Activated effector memory CD4-positive, alpha-beta T cell treated with anti-CD3 and anti-CD28 coated beads, Interleukin-2, amount 50 U/mL, for 16 hours (primary cell): ENCODE data around the gene CCN2.

Experiments used
- DNase-seq: peaks from one replicate; pipeline ENCODE4 v3.0.0-alpha.2; 2020

The CCN2 gene

DNA sequence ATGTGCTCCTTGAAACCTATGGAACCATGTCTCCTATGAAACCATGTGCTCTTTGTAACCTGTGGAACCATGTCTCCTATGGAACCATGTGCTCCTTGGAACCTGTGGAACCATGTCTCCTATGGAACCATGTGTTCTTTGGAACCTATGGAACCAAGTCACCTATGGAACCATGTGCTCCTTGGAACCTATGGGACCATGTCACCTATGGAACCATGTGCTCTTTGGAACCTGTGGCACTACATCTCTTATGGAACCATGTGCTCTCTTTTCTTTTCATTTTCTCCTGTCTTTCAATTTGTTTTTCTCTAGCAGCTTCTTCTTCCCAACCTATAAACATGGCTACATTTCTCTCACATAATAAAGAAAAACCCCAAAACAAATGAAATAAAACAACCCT, 11.9 kb upstream of the CCN2 start:
- no peak for DNase-seq

DNA sequence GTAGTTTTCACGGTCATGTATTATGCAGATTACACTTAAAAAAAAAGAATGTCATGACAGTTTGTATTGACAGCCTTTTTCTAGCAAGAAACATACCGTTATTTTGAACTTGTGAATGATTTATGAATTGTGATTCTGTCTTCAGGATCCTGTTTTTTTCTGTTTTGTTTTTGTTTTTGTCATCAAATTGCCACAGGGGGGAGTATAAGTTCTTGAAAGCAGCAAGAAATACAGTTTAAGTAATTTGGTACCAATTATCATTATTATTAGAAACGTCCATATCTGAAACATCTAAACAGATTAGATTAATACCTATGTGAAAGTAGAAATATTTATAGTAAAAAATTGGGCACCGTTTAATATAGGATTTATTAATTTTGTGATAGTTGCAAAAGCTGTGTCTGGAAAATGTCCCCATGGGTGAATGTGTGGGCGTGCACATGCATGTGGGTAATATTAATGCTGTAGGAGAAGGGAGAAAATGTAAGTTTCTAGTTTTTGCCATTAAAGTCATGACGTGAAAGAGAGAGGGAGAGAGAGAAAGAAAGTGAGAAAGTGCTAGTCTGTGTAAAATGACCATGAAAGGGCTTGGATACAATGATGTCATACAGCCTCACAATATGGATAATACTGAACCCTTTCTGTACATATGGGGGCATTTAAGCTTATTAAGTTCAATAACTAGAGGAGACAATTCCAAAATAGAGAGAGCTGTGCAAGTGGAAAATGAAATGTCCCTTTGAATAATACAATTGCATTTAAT, 9.4 kb upstream of the CCN2 start:
- no peak for DNase-seq

DNA sequence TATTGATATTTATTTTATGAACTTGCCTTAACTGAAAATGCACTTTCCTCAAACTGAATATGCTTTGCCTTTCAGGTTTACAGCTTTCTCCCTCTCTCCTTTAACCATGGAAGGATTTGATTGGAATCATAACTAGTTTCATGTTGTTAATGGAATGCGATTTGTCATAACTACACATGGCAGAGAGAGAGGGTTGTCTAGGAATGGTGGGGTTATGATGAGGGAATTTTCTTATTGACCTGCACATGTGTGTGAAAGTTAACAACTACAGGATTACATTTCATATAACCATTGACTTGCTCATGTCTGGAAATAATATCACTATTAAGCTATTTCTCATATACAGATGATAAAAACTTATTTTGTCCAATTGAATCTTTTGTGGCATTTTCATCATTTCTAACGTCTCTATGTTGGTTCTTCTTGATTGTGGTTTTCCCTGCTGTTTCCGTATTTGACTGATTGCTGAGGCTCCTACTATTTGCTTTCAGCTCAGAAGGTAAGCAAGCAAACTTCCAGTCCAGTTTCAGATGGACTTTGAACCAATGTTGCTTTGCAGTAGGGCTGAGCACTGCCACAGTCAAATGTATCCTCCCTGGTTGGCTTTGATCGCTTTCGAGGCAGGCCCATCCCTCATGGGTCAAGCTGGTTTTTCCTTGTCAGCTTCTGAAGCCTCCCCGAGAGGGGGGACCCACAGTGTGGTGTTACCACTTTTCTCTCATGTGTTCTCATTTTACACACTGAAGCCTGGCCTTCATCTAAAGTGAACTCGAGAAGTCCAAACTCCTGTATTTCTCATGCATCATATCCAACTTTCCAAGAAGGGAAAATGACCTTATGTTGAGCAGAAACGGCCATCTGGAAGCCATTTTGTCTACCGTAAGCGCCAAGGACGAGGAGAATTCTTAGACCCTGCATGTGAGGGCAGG, 7.6 kb upstream of the CCN2 start:
- DNase-seq, result no peak

DNA sequence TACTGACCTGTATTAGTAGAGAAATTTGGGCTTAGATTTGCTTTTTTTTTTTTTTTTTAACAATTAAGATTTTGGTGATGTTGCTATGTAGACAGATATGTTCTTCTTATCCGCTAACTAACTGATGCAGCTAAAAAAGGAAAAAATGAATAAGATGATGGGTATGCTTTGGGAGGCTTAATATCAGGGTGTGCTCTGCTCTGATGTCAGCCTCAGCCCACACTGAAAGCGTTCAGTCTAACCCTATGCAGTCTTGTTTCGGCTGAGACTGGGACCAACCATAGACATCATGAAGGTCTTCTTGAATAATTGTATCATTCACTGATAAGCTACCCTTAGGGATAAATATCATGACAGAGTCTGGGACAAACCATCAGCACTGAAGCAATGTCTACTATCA, 6.9 kb upstream of the CCN2 start:
- no peak for DNase-seq

DNA sequence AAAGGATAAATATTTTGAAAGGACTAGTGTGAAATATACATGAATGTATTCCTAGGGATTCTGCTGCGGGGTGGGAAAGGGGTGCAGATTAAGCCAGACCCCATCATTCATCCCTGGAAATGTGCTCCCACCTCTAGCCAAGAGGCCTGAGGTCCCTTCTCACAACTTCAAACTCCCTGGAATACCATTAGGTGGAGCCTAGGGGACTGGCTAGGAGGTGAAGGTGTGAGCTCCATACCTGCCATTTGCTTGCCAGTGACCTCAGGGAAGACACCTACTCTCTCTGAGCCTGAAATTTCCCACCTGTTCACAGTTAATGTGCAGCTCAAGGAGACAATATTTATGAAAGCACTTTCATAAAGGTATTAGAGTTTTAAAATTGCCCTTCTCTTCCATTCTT, 4.7 kb upstream of the CCN2 start:
- DNase-seq, result no peak

DNA sequence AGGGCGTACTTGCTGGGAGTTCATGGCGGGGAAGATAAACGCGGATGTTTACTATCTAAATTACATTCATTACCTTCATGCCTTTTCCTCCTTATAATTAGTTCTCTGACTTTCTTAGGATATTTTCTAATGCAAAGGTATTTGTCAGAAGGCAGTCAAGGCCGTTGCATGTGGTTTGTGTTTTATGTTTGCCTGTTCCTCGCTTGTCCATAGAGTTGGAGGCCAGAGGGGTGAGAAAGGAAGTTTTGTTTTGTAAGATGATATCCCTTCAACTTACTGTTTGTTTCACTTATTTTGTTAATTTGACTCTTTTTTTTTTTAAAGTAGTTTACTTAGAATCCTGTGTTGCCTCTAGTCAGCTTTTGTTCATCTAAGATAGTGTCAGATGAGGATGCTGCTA, 4.0 kb upstream of the CCN2 start:
- no peak for DNase-seq

DNA sequence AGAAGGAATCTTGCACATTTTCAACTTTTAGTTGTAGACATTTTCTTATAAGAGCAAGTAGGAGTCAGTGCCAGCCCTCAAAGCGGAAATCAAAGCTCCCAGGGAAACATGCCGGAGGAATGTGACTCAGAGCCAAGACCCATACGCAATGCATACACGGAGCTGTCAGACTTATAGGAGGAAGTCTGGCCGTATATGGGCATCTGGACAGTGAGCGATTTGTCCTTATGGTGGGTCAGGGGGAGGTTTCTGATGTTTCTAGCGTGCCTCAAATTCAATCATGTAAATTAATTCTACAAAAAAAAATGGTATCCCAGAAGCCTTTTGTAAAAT, 3.6 kb upstream of the CCN2 start:
- DNase-seq, result no peak

DNA sequence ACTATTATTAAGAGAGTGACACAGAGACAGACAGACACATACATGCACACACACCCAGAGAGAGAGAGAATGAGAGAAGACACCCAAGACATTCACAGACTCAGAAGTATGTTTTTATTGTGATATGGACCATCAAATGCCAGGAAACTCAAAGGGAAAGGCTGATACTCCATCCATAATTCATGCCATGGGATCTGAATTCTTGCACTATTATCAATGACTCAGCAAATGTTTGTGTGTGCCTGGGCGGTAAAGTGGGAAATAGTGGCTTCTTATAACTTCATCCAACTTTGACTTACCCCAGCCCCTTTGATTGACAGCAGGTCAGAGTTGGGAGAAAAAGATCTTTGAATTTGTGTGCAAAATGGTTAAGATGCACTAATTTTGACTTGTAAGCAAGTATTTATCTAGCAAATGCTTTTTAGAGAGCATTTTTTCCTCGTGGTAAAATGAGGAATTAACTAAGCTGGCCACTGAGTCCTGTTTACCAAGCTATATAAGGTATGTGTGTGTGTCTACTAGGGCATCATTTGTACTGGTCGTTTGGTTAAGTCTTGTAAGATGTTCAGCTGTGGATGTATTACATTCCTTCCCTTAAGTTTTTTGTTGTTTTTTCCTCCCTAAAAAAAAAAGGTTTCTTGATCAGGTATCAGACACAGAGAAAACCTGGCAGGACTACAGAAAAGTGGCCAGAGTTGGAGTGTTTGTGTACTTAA, 3.0 kb upstream of the CCN2 start:
- DNase-seq, result no peak

DNA sequence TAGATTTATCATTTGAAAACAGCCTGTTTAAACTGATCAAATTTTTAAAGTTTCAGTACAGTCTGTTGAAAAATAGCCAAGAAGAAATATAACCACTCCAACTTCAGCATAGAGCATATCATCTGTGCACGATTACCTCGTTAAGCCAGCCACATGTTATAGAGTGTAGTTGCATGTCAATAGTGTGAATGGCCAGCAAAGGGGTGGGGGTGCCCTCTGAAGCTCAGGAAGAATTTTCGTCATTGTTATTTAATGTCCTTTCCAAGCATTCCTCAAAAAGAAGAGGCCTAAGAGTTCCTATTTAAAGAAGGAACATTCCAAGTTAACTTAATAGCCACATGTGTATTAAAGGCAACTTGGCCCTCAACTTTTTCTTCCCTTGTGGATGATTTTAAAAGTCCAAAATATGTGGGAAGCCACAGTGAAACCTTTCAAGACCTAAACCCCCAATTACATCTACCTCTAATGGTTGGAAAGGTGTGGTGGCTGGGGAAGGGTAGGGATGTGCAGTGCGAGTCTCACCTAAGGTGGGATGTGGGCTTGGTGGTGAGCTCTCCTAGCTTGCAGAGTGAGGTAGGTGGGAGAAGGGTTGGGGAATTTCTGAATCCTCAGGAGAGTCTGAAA, 1.8 kb upstream of the CCN2 start:
- DNase-seq, result no peak

DNA sequence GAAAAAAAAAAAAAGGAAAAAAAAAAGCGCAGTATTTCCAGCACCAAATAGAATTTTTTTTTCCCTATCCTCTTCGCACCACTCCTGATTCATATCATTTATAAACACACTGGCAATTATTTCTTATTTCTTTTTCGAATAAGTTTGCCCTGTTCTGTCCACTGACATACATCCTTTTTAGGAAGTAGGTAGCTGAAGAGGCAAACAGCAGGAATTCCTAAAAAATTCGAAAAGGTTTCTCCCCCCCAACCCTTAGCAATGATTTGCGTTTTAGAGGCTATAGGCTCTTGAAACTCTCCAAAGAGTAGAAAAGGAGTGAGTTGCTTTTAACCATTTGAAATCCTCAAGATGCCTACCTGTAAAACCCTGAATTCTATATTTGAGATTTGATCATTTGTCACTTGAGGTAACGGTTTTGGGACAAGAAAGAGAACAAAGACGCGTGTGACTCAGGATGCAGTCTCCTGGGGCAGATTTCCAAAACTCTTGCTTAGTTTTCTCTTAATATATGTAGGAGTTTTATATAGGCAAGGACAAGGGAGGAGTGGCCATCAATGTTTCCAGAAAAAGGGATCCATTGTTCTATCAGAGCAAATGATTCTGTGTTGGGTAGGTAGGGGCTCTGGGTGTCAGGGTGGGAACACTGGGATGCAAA, 531 bp upstream of the CCN2 start:
- no peak for DNase-seq

DNA sequence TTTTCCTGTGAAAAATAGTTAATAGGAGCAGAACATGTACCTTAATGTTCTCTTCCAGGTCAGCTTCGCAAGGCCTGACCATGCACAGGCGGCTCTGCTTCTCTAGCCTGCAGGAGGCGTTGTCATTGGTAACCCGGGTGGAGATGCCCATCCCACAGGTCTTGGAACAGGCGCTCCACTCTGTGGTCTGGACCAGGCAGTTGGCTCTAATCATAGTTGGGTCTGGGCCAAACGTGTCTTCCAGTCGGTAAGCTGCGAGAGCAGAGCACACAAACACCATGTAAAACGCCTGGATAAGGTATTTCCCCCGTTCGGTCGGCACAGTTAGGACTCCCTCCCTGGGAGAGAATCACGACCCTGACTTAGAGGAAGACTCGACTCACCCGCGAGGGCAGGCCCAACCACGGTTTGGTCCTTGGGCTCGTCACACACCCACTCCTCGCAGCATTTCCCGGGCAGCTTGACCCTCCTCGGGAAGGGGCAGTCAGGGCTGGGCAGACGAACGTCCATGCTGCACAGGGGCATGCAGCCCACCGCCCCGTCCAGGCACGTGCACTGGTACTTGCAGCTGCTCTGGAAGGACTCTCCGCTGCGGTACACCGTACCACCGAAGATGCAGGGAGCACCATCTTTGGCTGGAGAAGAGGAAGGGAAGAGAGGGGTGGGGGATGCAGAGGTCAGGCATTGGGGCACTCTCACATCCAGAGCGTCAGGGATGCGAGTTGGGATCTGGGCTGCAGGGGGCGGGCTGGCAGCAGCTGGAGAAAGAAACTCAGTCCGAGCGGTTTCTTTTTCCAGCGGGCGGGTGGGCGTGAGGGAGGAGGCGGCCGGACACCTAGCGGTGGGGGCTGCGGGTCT, 1.0 kb downstream of the CCN2 start:
- no peak for DNase-seq

DNA sequence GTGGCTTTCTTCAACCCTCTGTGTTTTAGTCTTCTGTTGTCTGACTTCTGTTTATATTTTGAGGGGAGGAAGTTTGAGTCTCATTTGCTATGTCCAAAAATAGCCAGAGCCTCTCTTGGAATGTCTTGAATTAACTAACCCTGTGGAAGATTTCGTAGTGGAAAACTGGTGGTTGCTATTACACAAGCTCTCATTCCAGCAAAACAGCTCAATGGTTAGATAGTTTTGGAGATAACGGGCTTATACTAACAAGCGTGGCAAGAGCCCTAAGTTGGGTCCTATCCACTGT, 1.6 kb downstream of the CCN2 start:
- no peak for DNase-seq

DNA sequence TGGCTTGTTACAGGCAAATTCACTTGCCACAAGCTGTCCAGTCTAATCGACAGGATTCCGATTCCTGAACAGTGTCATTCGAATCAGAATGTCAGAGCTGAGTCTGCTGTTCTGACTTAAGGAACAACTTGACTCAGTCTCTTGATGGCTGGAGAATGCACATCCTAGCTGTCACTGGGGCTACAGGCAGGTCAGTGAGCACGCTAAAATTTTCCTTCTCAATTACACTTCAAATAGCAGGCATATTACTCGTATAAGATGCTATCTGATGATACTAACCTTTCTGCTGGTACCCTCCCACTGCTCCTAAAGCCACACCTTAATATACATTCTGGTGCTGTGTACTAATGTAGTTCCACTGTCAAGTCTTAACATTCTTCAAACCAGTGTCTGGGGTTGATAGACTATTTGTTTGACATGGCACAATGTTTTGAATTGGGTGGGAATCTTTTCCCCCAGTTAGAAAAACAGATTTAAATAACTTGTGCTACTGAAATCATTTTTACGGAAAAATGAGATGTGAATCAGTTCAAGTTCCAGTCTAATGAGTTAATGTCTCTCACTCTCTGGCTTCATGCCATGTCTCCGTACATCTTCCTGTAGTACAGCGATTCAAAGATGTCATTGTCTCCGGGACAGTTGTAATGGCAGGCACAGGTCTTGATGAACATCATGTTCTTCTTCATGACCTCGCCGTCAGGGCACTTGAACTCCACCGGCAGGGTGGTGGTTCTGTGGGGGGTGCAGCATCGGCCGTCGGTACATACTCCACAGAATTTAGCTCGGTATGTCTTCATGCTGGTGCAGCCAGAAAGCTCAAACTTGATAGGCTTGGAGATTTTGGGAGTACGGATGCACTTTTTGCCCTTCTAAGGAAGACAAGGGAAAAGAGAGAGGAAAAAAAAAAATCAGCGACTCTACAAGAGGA, 2.2 kb downstream of the CCN2 start:
- no peak for DNase-seq

DNA sequence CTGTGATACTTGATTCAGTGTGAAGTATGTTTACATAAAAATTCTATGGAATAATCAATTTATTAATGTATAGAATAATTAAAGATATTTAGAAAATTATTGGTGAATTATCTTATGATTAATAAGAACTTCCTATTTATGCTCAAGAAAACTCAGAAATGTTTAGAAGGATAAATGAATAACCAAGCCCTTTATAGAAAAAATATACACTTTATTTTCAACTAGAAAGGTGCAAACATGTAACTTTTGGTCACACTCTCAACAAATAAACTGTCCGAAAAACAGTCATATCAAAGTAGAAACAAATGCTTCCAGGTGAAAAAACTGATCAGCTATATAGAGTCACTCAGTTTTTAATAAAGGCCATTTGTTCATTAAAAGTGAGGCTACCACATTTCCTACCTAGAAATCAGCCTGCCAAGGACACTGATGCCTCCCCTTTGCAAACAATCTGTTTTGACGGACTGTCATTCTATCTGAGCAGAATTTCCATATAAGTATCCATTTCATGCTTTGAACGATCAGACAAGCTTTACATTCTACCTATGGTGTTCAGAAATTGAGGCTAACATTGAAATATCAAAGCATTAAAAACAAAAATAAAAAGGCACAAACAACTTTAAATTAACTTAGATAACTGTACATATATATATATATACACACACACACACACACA, 3.0 kb downstream of the CCN2 start:
- DNase-seq, result no peak

DNA sequence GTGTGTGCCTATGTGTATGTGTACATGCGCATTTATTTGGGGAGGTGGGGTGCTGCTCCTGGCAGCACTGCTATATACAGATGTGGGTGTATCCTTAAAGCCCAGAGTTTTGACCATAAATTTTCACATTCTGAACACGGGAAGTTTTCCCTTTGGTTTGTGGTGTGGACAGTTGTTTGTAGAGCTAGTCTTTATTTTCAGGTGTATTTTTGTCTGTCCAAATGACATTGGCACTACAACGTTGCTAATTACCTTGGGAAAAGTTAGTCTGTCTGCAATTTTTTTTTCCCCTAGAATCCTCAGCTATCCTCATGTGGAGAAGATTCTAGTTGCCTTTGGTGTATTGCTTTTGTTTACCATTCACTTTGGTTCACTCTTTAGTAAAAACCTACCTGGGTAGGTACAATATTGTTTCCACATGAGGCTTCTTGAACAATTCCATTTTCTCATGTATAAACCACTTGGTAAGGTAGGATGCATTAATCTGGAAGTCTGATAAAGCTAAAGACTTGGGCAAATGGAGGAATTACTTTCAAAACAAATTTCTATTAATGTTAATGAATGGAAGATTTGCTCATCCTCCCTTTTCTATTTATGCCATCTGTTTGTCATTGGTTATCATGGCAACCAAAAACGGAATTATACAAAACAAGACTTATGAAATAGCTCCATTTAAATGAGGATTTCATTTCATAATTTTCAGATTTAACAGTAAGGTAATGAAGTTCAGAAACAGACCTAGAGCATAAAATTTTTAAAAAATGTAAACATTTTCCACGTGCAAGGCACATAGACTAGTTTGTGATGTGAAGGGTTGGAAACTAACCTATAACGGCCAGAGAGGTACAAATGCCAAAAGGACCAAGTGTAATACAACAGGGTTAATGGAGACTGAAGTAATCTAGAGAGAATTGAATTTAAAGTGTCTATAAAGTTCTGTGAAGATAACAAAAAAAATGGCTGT, 3.9 kb downstream of the CCN2 start:
- no peak for DNase-seq

DNA sequence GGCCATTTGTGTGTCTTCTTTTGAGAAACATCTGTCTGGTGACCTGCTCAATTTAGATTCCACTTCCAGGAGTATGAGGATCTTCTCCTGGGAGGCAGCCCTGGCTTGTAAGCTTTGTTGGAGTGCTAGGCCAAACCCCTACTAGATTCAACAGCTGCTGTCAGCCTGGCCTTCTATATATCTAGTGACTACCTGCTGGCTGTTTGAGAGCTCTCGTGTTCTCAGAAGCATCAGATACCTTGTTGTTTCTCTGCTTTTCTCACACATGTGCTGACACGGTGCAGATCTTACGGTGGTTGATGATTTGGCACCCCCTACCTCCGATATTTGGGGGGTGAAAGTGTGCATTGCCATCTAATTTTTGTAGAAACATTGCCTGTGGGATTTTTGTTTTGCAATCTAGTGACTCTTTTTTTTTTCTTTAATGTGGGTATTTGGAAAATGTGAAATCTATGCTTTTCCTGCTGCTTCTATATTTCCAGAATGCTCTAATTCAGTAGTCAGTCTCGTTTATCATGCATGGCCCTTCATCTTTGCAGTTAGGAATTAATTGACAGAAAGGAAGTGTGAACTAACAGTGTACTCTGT, 4.7 kb downstream of the CCN2 start:
- DNase-seq, result no peak

DNA sequence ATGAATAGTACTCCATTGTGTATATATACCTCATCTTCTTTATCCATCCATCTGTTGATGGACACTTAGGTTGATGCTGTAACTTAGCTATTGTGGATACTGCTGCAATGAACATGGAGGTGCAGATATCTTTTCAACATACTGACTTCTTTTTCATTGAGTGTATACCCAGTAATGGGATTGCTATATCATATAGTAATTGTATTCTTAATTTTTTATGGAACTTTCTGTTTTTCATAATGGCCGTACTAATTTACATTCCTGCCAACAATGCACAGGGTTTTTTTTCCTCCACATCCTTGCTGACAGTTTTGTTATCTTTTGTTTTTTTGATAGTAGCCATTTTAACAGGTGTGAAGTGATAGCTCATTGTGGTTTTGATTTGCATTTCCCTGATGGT, 5.2 kb downstream of the CCN2 start:
- DNase-seq, result no peak
